Nephron progenitor cell (in vitro differentiated cells): Measurements from ENCODE around the gene CRADD.

Experiments
- DNase-seq: peaks from one replicate; pipeline ENCODE4 v3.0.0; 2021
- H3K27ac Mint-ChIP-seq: 2 replicates; pipeline ENCODE4 v1.8.0; 2021; ENCODE audit warnings: mild to moderate bottlenecking, moderate library complexity, mixed read lengths
- H3K27me3 Mint-ChIP-seq: 2 replicates; pipeline ENCODE4 v1.8.0; 2021; ENCODE audit warnings: mild to moderate bottlenecking, low read depth, mixed read lengths; ENCODE audit not compliant: poor library complexity
- H3K36me3 Mint-ChIP-seq: 2 replicates; pipeline ENCODE4 v1.8.0; 2021; ENCODE audit warnings: low read depth, mixed read lengths
- H3K4me1 Mint-ChIP-seq: 2 replicates; pipeline ENCODE4 v1.8.0; 2021; ENCODE audit warnings: mixed read lengths
- H3K4me3 Mint-ChIP-seq: 2 replicates; pipeline ENCODE4 v1.8.0; 2021; ENCODE audit warnings: mild to moderate bottlenecking, moderate library complexity, mixed read lengths
- H3K9me3 Mint-ChIP-seq: 2 replicates; pipeline ENCODE4 v1.8.0; 2021; ENCODE audit warnings: mild to moderate bottlenecking, moderate library complexity, mixed read lengths
- CTCF ChIP-seq: fragments of 200-600 bp; sonication (generic); IDR thresholded peaks from 2 replicates; pipeline ENCODE4 v1.5.0; 2021; ENCODE audit warnings: antibody characterized with exemption

CRADD gene

GRCh38 chr12:93725531-93725930 lies 48.4 kb downstream of the CRADD start:
- peaks cover 18% of the 10 kb centered on the region for H3K36me3 Mint-ChIP-seq
- H3K9me3 Mint-ChIP-seq, result peaks cover 31% of the 10 kb centered on the region
- peaks cover 13% of the 10 kb centered on the region for H3K4me1 Mint-ChIP-seq
- no peak overlapping the region for H3K4me3 Mint-ChIP-seq
- peaks cover 4% of the 10 kb centered on the region for H3K27me3 Mint-ChIP-seq
- TF ChIP-seq CTCF, result no peak
- DNase-seq, result no peak
- H3K27ac Mint-ChIP-seq, result no peak overlapping the region

- H3K27me3 Mint-ChIP-seq, result peaks cover 7% of the 10 kb centered on the region
- H3K4me3 Mint-ChIP-seq, result no peak overlapping the region
- H3K27ac Mint-ChIP-seq, result no peak overlapping the region
- DNase-seq, result no peak
- H3K9me3 Mint-ChIP-seq, result peaks cover 17% of the 10 kb centered on the region
- peaks cover 13% of the 10 kb centered on the region for H3K4me1 Mint-ChIP-seq
- peaks cover 6% of the 10 kb centered on the region for H3K36me3 Mint-ChIP-seq
- TF ChIP-seq CTCF, result no peak
Measured at GRCh38 chr12:93727195-93727811, 50.1 kb downstream of the CRADD start.

GRCh38 chr12:93727911-93728310 lies 50.7 kb downstream of the CRADD start:
- no peak for DNase-seq
- Mint-ChIP-seq H3K4me1 (peaks cover 13% of the 10 kb centered on the region), H3K9me3 (peaks cover 11% of the 10 kb centered on the region), H3K4me3 (no peak overlapping the region), H3K27ac (no peak overlapping the region), H3K36me3 (peaks cover under 1% of the 10 kb centered on the region), H3K27me3 (peaks cover 7% of the 10 kb centered on the region)
- TF ChIP-seq CTCF, result no peak

- Mint-ChIP-seq H3K36me3 (peaks cover 10% of the 10 kb centered on the region), H3K9me3 (peaks cover 6% of the 10 kb centered on the region), H3K4me3 (no peak overlapping the region), H3K27ac (no peak overlapping the region), H3K27me3 (peaks cover 7% of the 10 kb centered on the region), H3K4me1 (peaks cover 13% of the 10 kb centered on the region)
- no peak for TF ChIP-seq CTCF
- no peak for DNase-seq
Measured at GRCh38 chr12:93729934-93730333, 52.8 kb downstream of the CRADD start.

- Mint-ChIP-seq H3K27me3 (peaks cover 3% of the 10 kb centered on the region), H3K4me3 (no peak overlapping the region), H3K27ac (no peak overlapping the region), H3K4me1 (peaks cover 5% of the 10 kb centered on the region), H3K36me3 (peaks cover 10% of the 10 kb centered on the region), H3K9me3 (peaks cover 3% of the 10 kb centered on the region)
- DNase-seq, result no peak
- no peak for TF ChIP-seq CTCF
Measured at GRCh38 chr12:93733358-93733757, 56.2 kb downstream of the CRADD start.

GRCh38 chr12:93733928-93734327 lies 56.8 kb downstream of the CRADD start:
- Mint-ChIP-seq H3K27ac (no peak overlapping the region), H3K4me1 (peaks cover 5% of the 10 kb centered on the region), H3K27me3 (peaks cover 3% of the 10 kb centered on the region), H3K4me3 (no peak overlapping the region), H3K36me3 (peaks cover 10% of the 10 kb centered on the region), H3K9me3 (peaks cover 3% of the 10 kb centered on the region)
- no peak for TF ChIP-seq CTCF
- no peak for DNase-seq
